GM21717 (cell line): ENCODE measurements around the gene MASP1.
"Not testable (repeated sequence)": the region's sequence is repeated elsewhere in the genome, so short reads cannot be mapped to it uniquely, and the experiment has no call there.

Source experiments
- ATAC-seq: cut with Tn5 transposase; IDR thresholded peaks from one replicate; pipeline ENCODE4 v1.9.1; 2021; ENCODE audit warnings: mild to moderate bottlenecking, moderate library complexity; ENCODE audit not compliant: unreplicated experiment

Gene MASP1

DNA sequence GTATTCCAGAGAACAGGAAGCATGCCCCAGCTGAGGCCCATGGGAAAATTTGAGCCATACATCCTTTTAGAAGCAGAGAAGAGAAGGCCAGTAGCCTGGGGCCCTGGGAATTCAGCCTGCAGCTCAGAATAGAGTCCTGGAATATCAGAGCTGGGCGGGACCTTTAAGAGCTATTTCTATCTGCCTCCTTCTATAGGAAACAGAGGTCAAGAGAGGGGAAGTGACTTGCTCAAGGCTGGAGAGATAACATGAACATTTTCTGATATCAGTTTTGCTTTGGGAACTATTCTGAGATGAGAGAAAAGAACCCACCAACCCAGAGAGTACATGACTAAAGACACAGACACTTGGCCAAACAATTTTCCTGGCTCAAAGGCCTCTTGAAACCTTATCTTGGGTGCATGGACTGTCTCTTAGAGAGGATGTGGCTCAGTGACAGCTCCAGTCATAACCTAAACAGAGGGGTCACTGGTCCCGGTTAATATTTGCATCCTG is 26.0 kb downstream of the MASP1 start:
- no peak for ATAC-seq

DNA sequence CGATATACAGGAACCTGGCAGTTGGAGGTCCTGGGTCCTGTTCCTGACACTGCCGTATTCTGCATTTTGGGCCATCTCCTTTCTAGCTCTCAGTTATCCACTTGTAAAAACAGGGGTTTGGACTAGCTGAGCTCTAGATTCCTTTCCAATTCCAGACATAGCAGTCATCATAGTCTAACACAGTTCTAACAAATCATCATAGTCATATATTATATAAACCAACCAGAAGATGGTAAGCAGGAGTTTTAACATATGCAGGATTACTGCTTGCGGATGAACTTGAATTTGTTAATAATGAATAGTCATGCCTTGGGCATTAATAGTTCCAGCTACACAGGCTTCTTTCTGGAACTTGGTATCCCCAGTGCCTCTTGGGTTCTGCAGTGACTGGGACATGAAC is 26.6 kb downstream of the MASP1 start:
- no peak for ATAC-seq

- ATAC-seq, result no peak
These were observed 27.5 kb downstream of the MASP1 start for GRCh38 chr3:187264021-187264420.

DNA sequence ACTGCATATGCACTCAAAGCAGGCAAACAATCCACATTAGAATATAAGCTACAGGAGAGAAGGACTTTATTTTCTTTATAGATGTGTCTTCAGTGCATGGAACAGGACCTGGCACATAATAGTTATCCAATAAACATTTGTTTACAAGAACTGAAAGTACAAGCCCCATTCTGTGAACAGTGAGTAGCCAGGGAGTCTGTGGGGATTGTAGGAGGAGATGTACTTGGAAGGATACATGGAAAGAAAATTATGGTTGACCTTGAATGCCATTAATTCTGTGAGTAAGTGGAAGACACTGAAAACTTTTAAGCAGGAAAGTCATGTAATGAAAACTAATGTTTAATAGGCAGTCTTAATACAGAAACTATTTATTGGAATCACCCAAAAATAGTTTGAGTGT is 28.3 kb downstream of the MASP1 start:
- ATAC-seq, result no peak

DNA sequence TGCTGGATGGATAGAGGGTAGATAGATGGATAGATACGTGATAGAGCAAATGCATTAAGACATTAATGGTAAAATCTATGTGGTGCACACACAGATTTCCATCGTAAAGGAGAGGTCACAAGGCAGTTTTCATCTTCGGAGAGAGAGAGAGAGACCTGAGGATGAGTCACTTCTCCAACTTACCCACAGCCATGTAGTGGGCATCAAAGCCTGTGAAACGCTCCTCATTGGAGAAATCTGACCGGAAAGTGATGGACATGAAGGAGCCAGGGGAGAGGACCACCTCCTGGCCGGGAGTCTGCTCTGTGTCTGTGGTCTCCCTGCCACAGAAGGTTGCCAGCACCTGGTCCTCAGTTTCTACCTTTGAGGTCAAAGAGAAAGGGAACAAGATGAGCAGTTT is 29.2 kb downstream of the MASP1 start:
- ATAC-seq, result no peak

GRCh38 chr3:187261541-187261969 is 30.0 kb downstream of the MASP1 start:
- no peak for ATAC-seq

GRCh38 chr3:187259171-187259570 is 32.4 kb downstream of the MASP1 start:
- no peak for ATAC-seq

- ATAC-seq, result no peak
These were observed 33.4 kb downstream of the MASP1 start for GRCh38 chr3:187257992-187258692.

DNA sequence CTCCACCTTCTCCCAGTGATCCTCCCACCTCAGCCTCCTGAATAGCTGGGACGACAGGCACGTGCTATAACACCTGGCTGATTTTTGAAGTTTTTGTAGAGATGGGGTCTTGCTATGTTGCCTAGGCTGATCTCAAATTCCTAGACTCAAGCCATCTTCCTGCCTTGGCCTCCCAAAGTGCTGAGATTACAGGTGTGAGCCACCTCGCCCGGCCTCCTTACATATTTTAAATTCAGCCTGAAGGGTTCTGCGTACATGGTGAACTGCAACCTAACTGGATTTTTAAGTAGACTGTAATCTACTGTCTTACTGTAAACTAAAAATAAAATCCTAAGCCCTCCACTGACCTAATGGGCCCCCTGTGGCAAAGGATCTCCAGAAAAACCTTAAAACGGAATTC is 34.1 kb downstream of the MASP1 start:
- ATAC-seq, result no peak

DNA sequence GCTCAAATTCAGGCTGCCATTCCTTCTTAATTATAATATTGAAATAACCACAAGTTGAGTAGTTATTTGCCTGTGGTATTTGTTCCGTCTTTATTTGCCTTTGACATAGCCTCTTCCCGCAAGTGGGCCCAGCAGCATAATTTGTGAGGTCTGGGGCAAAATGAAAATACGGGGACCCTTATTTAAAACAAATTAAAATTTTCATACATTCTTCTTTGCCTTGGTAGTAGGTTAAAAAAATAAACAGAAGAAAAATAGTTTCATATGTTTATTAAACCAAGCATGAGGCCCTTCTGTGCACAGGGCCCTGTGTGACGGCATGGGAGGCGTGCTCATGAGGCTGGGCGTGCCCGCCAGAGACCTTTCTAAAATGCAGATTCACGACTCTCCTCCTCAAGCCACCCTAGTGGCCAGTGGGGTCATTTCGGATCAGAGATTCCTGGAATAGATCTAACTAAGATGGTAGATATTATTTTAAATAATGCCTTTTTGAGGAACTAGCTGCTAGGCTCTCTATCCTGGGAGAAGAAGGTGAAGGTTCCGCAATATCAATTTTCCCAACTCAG is 35.4 kb downstream of the MASP1 start:
- ATAC-seq, result no peak

GRCh38 chr3:187255314-187255713 is 36.2 kb downstream of the MASP1 start:
- ATAC-seq, result no peak

DNA sequence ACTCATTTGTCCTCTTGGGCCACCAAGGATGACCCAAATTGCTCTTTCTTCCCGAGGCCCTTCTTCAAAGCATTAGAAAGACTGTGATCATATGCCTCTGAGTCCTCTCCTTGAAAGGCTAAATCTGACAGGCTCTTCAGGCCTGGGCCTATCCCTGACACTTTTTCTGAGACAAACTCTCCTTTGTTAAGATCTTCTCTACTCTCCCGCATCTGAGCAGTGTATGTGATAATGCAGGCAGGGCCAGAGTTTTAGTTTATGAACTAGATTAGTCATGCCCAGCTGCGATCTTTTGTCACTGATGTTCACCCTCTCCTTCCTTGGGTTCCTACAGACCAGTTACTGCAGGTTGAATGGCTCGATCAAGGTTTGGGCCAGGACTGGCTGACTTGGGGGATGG is 39.2 kb downstream of the MASP1 start:
- no peak for ATAC-seq

- ATAC-seq, result no peak
These were observed 39.9 kb downstream of the MASP1 start for GRCh38 chr3:187251599-187251998.

DNA sequence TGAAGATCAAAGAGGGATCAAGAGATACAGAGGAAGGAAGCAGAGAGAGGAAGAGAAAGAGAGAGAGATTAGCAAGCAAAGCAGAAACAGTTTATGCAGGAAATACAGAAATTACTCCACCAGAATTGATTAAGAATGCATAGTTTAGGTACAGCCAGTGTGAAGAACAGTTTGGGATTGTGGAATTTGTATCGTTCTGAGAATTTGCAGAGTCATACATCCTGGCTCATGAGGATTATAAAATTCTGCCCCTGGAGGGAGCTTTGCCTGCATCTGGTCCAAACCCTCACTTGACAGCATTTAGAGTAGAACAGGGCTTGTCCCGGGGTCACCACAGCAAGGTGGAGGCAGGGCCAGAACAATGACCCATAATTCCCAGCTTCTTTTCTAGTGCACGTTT is 44.1 kb downstream of the MASP1 start:
- no peak for ATAC-seq

GRCh38 chr3:187243933-187244524 is 47.5 kb downstream of the MASP1 start:
- ATAC-seq, result no peak

DNA sequence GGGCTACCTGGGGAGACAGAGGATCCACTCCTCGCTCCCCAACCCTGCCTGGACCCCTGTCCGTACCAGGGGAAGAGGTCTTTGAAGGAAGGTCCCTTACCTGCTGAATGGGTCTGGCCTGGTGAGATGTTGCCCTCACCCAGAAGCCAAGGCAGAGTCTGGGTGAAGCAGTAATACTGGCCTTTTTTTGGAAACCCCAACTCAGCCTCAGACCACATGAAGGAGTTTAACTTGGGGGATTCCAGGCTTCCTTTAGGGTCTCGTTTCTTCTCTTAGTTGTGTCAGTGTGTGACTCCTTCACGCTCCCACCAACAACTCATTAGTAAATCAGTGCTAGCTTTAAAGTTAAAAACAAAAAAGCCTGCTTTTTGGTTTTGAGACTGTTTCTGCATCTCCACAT is 48.6 kb downstream of the MASP1 start:
- no peak for ATAC-seq

DNA sequence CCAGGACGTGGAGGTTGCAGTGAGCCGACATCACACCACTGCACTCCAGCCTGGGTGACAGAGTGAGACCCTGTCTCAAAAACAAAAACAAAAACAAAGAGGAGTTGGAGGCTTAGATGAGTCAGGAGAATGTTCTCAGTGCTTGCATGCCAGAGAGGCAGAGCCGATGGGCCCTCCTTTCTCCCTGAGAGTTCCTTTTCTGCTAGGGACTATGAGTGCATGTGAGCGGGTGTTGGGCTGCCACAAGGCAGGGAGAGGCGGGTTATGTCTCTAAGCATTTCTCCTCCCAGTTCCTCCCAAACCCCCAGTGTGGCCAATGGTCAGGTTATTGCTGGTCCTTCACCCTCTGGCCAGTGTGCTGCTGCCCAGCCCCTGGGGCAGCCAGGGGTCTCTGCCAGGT is 49.1 kb downstream of the MASP1 start:
- ATAC-seq, result no peak

GRCh38 chr3:187238835-187239234 is 52.7 kb downstream of the MASP1 start:
- ATAC-seq, result not testable (repeated sequence)

GRCh38 chr3:187238239-187238638 is 53.3 kb downstream of the MASP1 start:
- no peak for ATAC-seq

- no peak for ATAC-seq
These were observed 53.8 kb downstream of the MASP1 start for GRCh38 chr3:187237741-187238140.

- no peak for ATAC-seq
These were observed 54.6 kb downstream of the MASP1 start for GRCh38 chr3:187236962-187237361.

DNA sequence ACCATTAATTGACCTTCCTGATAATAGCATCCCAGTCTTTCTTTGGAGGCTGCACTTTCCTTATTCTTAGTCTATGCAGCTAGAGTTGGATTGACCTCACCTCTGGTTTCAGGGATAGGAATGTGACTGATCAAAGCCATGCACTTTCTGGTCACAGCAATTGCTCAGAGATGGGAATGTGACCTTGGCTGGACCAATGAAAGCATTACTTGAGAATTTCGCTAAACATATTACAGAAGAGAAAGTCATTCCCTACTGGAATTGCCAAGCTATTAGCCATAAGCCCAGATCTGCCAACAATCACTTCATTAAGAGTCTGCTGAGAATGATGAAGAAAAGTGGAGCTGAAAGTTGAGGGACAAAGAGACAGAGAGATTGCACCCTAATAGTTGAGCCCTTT is 61.5 kb downstream of the MASP1 start:
- ATAC-seq, result no peak
